Fibroblast of pulmonary artery (primary cell): ENCODE measurements around the gene MRPS16.
A peak's percentile ranks its signal among the peaks of the same experiment; 100 is the strongest.

Experiments
- DNase-seq: peaks from one replicate; pipeline ENCODE4 v3.0.0-alpha.2; 2010; ENCODE audit warnings: low read depth
- H3K4me3 ChIP-seq: replicated peaks from 2 replicates; pipeline ENCODE4 v1.5.1; 2011; ENCODE audit warnings: low read depth, mild to moderate bottlenecking, control low read depth, low read length, moderate library complexity
- CTCF ChIP-seq: IDR thresholded peaks from 2 replicates; pipeline ENCODE4 v1.5.1; 2011; ENCODE audit warnings: mild to moderate bottlenecking, control low read depth, low read length, inconsistent platforms; ENCODE audit errors: missing control alignments

The MRPS16 gene

DNA sequence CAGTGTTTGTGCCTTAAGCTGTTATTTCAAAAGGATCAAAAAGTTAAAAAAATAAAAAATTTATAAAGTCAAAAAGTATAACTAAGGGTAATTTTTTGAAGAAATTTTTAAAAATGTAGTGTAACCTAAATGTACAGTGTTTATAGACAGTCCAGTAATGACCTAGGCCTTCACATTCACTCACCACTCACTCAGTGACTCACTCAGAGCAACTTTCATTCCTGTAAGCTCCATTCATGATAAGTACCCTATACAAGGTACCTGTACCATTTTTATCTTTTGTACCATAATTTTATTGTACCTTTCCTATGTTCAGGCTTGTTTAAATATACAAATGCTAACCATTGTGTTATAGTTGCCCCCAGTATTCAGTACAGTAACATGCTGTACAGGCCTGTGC is 26.9 kb downstream of the MRPS16 start:
- DNase-seq = no peak
- H3K4me3 ChIP-seq = no peak overlapping the region
- no peak for TF ChIP-seq CTCF

DNA sequence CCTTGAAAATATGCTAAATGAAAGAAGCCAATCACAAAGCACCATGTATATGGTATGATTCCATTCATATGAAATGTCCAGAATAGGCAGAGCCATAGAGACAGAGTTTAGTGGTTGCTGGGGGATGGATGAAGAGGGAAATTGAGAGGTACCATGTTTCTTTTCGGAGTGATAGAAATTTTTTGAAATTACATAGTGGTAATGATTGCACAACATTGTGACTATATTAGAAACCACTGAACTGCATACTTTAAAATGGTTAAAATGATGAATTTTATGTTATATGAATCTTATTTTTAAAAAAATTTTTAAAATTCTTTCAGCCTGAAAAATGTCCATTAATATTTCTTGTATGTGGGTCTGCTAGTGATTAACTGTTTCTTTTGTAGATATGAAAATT is 31.5 kb downstream of the MRPS16 start:
- no peak overlapping the region for H3K4me3 ChIP-seq
- TF ChIP-seq CTCF = no peak
- no peak for DNase-seq

DNA sequence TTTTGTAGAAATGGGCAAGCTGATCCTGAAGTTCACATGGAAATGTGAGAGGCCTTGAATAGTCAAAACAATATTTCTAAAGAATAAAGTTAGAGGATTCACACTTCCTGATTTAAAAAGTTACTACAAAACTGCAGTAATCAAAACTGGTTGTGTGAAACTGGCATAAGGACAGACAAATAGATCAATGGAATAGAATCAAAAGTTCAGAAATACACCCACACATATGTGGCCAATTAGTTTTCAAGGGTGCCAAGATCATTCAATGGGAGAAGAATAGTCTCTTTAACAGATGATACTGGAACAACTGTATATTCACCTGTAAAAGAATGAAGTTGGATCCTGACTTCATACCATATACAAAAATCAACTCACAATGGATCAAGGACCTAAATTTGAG is 33.1 kb downstream of the MRPS16 start:
- no peak for DNase-seq
- TF ChIP-seq CTCF = no peak
- no peak overlapping the region for H3K4me3 ChIP-seq

DNA sequence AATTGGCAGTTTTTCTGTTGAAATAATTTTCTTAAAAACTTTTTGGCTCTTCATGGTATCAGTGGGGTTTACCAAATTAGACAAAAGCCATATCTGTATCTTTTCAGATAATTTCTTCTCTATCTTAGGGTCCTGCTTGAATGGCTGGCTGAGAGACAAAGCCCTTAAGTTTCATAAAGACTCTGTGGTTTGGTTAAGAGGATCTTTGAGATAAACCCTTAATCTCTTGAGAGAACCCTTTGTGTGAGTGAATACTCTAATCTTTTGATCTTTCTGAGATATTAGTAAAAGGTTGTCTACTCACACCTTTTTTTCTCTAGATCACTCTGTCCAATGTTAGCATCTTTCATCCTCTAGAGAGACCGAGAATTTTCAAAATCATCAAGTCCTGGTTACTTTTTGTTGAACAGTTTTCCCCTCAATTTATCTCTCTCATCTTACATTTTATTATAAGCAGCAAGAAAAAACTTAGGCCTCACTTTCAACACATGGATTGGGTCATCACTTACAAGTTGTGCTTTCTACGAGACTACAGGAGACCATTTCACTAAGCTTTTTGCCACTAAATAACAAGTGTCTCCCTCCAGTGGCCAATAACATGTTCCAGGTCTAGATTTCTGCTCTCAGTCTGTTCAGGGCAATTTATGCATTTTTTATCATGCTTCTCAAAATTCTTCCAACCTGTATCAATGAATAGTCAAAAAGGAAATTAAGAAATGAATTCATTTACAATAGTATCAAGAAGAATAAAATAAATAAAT is 33.8 kb downstream of the MRPS16 start:
- TF ChIP-seq CTCF = peak; percentile 49
- no peak overlapping the region for H3K4me3 ChIP-seq
- peak; percentile 56 for DNase-seq

GRCh38 chr10:73217628-73218027 is 34.8 kb downstream of the MRPS16 start:
- TF ChIP-seq CTCF = no peak
- no peak overlapping the region for H3K4me3 ChIP-seq
- no peak for DNase-seq

- no peak overlapping the region for H3K4me3 ChIP-seq
- no peak for DNase-seq
- no peak for TF ChIP-seq CTCF
Measured at GRCh38 chr10:73215749-73216148, 36.7 kb downstream of the MRPS16 start.
